Transverse colon (tissue), 4 donors: ENCODE data around the gene TMCC3. TPM values are rescaled to one million over a fixed set of nuclear protein-coding genes. Genes with fewer than 3 reads are reported as not detected.

Experiments used
- DNase-seq: peaks from one replicate; pipeline ENCODE4 v3.0.0-alpha.2; 2019
- H3K27ac ChIP-seq, 4 donors: fragments of 200-600 bp; sonication (generic); 2 replicates each; pipeline ENCODE4 v1.5.1; 2016 to 2018; ENCODE audit warnings: inconsistent platforms in 4 of 4
- H3K27me3 ChIP-seq: fragments of 200-600 bp; sonication (generic); 2 replicates; pipeline ENCODE4 v1.5.1; 2017; ENCODE audit warnings: inconsistent platforms
- H3K36me3 ChIP-seq, 4 donors: fragments of 200-600 bp; sonication (generic); 2 replicates each; pipeline ENCODE4 v1.5.1; 2017 to 2019; ENCODE audit warnings: inconsistent platforms in 4 of 4
- H3K4me1 ChIP-seq, 4 donors: fragments of 200-600 bp; sonication (generic); 2 replicates each; pipeline ENCODE4 v1.5.1; 2017 to 2020; ENCODE audit warnings: inconsistent platforms in 4 of 4
- H3K4me3 ChIP-seq, 4 donors: fragments of 200-600 bp; sonication (generic); 1 replicate in 1 of 4; 2 replicates in 3 of 4; pipeline versions ENCODE4 v1.5.1 to v1.6.1; 2017 to 2019; ENCODE audit warnings: inconsistent platforms in 4 of 4
- H3K9me3 ChIP-seq, 2 donors: fragments of 200-600 bp; sonication (generic); 2 replicates each; pipeline ENCODE4 v1.5.1; 2017 to 2019; ENCODE audit warnings: inconsistent platforms in 2 of 2
- CTCF ChIP-seq, 5 experiments: fragments of 200-600 bp in 3 of 5; fragments of 450-650 bp in 2 of 5; sonication (generic) in 3 of 5; IDR thresholded peaks; 1 replicate in 2 of 5; 2 replicates in 3 of 5; pipeline ENCODE4 v1.5.1; 2016 to 2017; ENCODE audit warnings: antibody characterized with exemption in 5 of 5, inconsistent platforms in 3 of 5, mild to moderate bottlenecking in 2 of 5, moderate library complexity in 1 of 5
- EP300 ChIP-seq: sonication (generic); formaldehyde crosslinking; IDR thresholded peaks from one replicate; pipeline ENCODE4 v1.6.1; 2017; ENCODE audit warnings: antibody characterized with exemption, low read depth
- POLR2A ChIP-seq: fragments of 450-650 bp; IDR thresholded peaks from one replicate; pipeline ENCODE4 v1.6.1; 2016; ENCODE audit warnings: antibody characterized with exemption, mild to moderate bottlenecking, moderate library complexity
- POLR2AphosphoS5 ChIP-seq, 3 donors: sonication (generic); formaldehyde crosslinking; IDR thresholded peaks; one replicate each; pipeline ENCODE4 v1.6.1; 2016; ENCODE audit warnings: antibody characterized with exemption in 3 of 3
- WGBS, 2 donors: methylation state at CpG; one replicate each; pipeline ENCODE4 v1.1.5; 2018; ENCODE audit warnings: low coverage in 1 of 2; 5-methylcytosine and 5-hydroxymethylcytosine counted together
- in situ Hi-C, 4 donors: fragments of 200-750 bp; cut with MboI; loops; one replicate each; pipeline versions ENCODE4 v1.15.0 to v1.15.1; 2017; ENCODE audit warnings: low sequenced_read_pairs in 3 of 4, low pct_ligation_motif_present in 1 of 4, low pct_unique_long_range_greater_than_20kb in 1 of 4
- intact Hi-C: fragments of 100-400 bp; cut with DNase I; formaldehyde crosslinking; loops from one replicate; pipeline ENCODE4 v1.15.1; 2023; ENCODE audit warnings: low total_unique reads
- total RNA-seq, 4 donors: library from RNA; depleted of rRNA; stranded (reverse); fragments of >200 nt; gene quantifications; one replicate each; pipeline ENCODE4 v1.1.0, GENCODE V29; 2016

Gene TMCC3
- total RNA-seq, 4 donors from 2014 or later: 6.4 to 79.3 (median 65.9) TPM

DNA sequence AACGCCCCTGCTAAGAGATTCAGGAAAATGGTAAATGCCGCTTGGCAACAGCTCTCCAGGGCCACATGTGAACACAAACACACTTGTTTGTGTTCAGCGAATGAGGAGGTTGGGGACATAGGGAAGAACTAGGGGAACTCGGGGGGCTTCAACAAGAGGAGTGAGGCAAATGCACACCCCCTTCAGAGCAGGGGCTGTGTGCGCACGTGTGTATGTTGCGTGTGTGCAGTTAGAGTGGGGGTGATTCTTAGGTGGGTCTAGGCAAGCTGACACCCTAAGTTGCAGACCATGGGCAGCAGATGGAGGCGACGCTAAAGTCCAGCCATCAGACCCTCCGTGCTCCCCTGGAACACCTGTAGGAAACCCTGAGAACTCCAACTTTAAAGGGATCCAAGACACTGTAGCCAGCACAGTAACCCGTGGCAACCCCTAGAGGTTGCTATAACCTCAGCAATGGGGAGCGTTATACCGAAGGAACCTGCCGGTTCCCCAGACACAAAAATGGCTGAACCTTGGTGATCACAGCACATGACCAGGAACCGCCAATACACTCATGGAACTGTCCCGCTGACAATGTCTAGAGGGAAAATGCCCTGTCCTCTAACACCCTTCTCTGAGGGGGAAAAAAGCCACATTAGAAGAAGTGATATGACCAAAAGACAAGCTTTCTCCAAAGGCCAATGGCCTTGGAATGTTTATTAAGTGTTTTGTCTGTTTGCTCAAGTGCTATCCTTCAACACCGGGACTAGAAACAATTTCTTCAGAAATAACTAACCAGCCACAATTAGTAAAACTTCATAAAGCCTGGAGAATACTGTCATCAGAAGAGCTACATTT, 104.2 kb downstream of the TMCC3 start:
- no peaks in the 10 kb centered on the region for H3K36me3 ChIP-seq
- peaks cover 0 to 3% (median 0%) of the 10 kb centered on the region in 4 donors for H3K4me1 ChIP-seq
- 52 to 86% methylated on average over 3 to 17 of the region's 17 CpGs for WGBS, 2 donors
- H3K27ac ChIP-seq: no peak overlapping the region
- intact Hi-C loops (loop anchor here (5.0 to 10.0 kb wide), 3 partner anchors 109 to 1484 kb away; partner anchors contain the start of gene TMCC3), in situ Hi-C loops (no loop called here)
- peak; percentile 65 for DNase-seq
- H3K4me3 ChIP-seq: no peak overlapping the region
- TF ChIP-seq CTCF (IDR thresholded peaks at IDR 0.05) (peak; percentile 71 to 89 (median 81)), EP300 (no peak)
- H3K27me3 ChIP-seq: no peaks in the 10 kb centered on the region
- no peaks in the 10 kb centered on the region for H3K9me3 ChIP-seq

- no peaks in the 10 kb centered on the region for H3K36me3 ChIP-seq
- peaks cover 0 to 3% (median 0%) of the 10 kb centered on the region in 4 donors for H3K4me1 ChIP-seq
- no peak overlapping the region for H3K27ac ChIP-seq
- no peaks in the 10 kb centered on the region for H3K27me3 ChIP-seq
- in situ Hi-C loops: no loop called here
- whole genome bisulfite sequencing, 2 donors: 85% methylated on average over 4 of the region's 4 CpGs
- H3K9me3 ChIP-seq: no peaks in the 10 kb centered on the region
- no peak for DNase-seq
- intact Hi-C loops: loop anchor here (10.0 kb wide), 2 partner anchors 110 to 220 kb away; partner anchors contain the start of gene TMCC3
- TF ChIP-seq EP300 (no peak), POLR2AphosphoS5 (IDR thresholded peaks at IDR 0.05) (no peak), POLR2A (no peak)
- H3K4me3 ChIP-seq: no peak overlapping the region
These were observed 106.0 kb downstream of the TMCC3 start for GRCh38 chr12:94544355-94544754.

GRCh38 chr12:94538318-94538717, 112.0 kb downstream of the TMCC3 start:
- Histone ChIP-seq H3K27ac (no peak overlapping the region), H3K4me3 (no peak overlapping the region), H3K4me1 (no peaks in the 10 kb centered on the region), H3K36me3 (no peaks in the 10 kb centered on the region), H3K9me3 (no peaks in the 10 kb centered on the region), H3K27me3 (no peaks in the 10 kb centered on the region)
- no peak for DNase-seq
- intact Hi-C loops (no loop called here), in situ Hi-C loops (loop anchor here in 2 of 4 donors (5.0 to 10.0 kb wide), 2 partner anchors 401 to 404 kb away; no protein-coding TSS in a partner anchor)
- TF ChIP-seq CTCF (IDR thresholded peaks at IDR 0.05): no peak
- TF ChIP-seq POLR2AphosphoS5 (IDR thresholded peaks at IDR 0.05): no peak
- TF ChIP-seq EP300: no peak
- no peak for TF ChIP-seq POLR2A

- Histone ChIP-seq H3K36me3 (no peaks in the 10 kb centered on the region), H3K9me3 (no peaks in the 10 kb centered on the region), H3K27me3 (no peaks in the 10 kb centered on the region), H3K4me3 (no peak overlapping the region), H3K27ac (no peak overlapping the region), H3K4me1 (peaks cover 0 to 4% (median 0%) of the 10 kb centered on the region in 4 donors)
- WGBS, 2 donors: 90 to 91% methylated on average over 6 to 11 of the region's 11 CpGs
- no peak for DNase-seq
- in situ Hi-C loops: loop anchor here in 2 of 4 donors (5.0 to 10.0 kb wide), 2 partner anchors 399 to 402 kb away; no protein-coding TSS in a partner anchor
- no peak for TF ChIP-seq CTCF (IDR thresholded peaks at IDR 0.05)
- no peak for TF ChIP-seq POLR2A
- no peak for TF ChIP-seq EP300
- TF ChIP-seq POLR2AphosphoS5 (IDR thresholded peaks at IDR 0.05): no peak
- intact Hi-C loops: no loop called here
These were observed 114.1 kb downstream of the TMCC3 start for GRCh38 chr12:94536040-94536965.
